H1 (cell line): ENCODE results near the gene HDAC7. TPM values are rescaled to one million over a fixed set of nuclear protein-coding genes. Genes with fewer than 3 reads are reported as not detected.

Source experiments
- CTCF ChIA-PET: fragments of 300-600 bp; sonication (Branson Sonifier 250); formaldehyde crosslinking; loops from one replicate; lab custom pipeline; 2021; ENCODE audit not compliant: partially characterized antibody; lab: Charles Lee
- POLR2A ChIA-PET: fragments of 300-600 bp; sonication (Branson Sonifier 250); formaldehyde crosslinking; loops from one replicate; lab custom pipeline; 2021; ENCODE audit warnings: inconsistent platforms; ENCODE audit not compliant: partially characterized antibody; lab: Charles Lee
- DNase-seq, 2 experiments: peaks; one replicate each; pipeline versions ENCODE4 v3.0.0 to v3.0.0-alpha.2; 2010 to 2022; ENCODE audit warnings: low spot score in 2 of 2, low read depth in 1 of 2, mixed read lengths in 1 of 2
- FAIRE-seq: peaks from 2 replicates; lab custom pipeline; 2011; peaks lifted over from hg19 to GRCh38; lab: Jason Lieb, UNC
- H2AFZ ChIP-seq: 2 replicates; pipeline ENCODE4 v1.8.1; 2012; ENCODE audit warnings: low read length, inconsistent platforms
- H2AK5ac ChIP-seq: 2 replicates; pipeline ENCODE4 v1.6.1; 2013; ENCODE audit warnings: low read depth, low read length
- H2BK120ac ChIP-seq: replicated peaks from 2 replicates; pipeline ENCODE3; 2013; ENCODE audit warnings: low read depth, low read length, inconsistent platforms
- H2BK12ac ChIP-seq: 2 replicates; pipeline ENCODE4 v1.6.1; 2013; ENCODE audit warnings: low read depth, low read length
- H2BK15ac ChIP-seq: 2 replicates; pipeline ENCODE4 v1.6.1; 2013; ENCODE audit warnings: low read length
- H2BK20ac ChIP-seq: 2 replicates; pipeline ENCODE4 v1.6.1; 2013; ENCODE audit warnings: low read length
- H2BK5ac ChIP-seq: 2 replicates; pipeline ENCODE4 v1.6.1; 2013; ENCODE audit warnings: low read depth, low read length
- H3K14ac ChIP-seq: 2 replicates; pipeline ENCODE4 v1.6.1; 2013; ENCODE audit warnings: inconsistent platforms; ENCODE audit not compliant: insufficient read length
- H3K18ac ChIP-seq: 2 replicates; pipeline ENCODE4 v1.6.1; 2013; ENCODE audit warnings: low read length; ENCODE audit errors: extremely low read depth
- H3K23ac ChIP-seq: 2 replicates; pipeline ENCODE4 v1.6.1; 2013; ENCODE audit warnings: inconsistent platforms; ENCODE audit not compliant: insufficient read length
- H3K23me2 ChIP-seq: 2 replicates; pipeline ENCODE4 v1.6.1; 2013; ENCODE audit warnings: low read depth, low read length
- H3K27ac ChIP-seq: 2 replicates; pipeline ENCODE4 v1.6.1; 2011; ENCODE audit warnings: low read depth, low read length, inconsistent platforms
- H3K27me3 ChIP-seq, 4 experiments: replicated peaks in 1 of 4; 1 replicate in 1 of 4; 2 replicates in 3 of 4; pipeline versions ENCODE4 v1.6.1 to v1.8.1; 2011 to 2013; ENCODE audit warnings: low read length in 3 of 4, mild to moderate bottlenecking in 3 of 4, inconsistent platforms in 2 of 4, mixed read lengths in 2 of 4, moderate library complexity in 1 of 4; ENCODE audit not compliant: control insufficient read depth in 3 of 4, insufficient read depth in 3 of 4; ENCODE audit errors: extremely low read depth in 1 of 4
- H3K36me3 ChIP-seq, 4 experiments: 2 replicates each; pipeline versions ENCODE4 v1.6.1 to v1.8.1; 2011 to 2013; ENCODE audit warnings: mild to moderate bottlenecking in 4 of 4, low read length in 3 of 4, moderate library complexity in 2 of 4, control low read depth in 1 of 4, inconsistent platforms in 1 of 4; ENCODE audit not compliant: insufficient read depth in 4 of 4, control insufficient read depth in 2 of 4
- H3K4ac ChIP-seq: replicated peaks from 2 replicates; pipeline ENCODE3; 2013; ENCODE audit warnings: low read length, low read depth, mixed read lengths, inconsistent platforms; ENCODE audit not compliant: insufficient read length
- H3K4me1 ChIP-seq, 4 experiments: replicated peaks in 1 of 4; 1 replicate in 1 of 4; 2 replicates in 3 of 4; pipeline versions ENCODE4 v1.6.1 to v1.8.1; 2011 to 2013; ENCODE audit warnings: low read length in 3 of 4, inconsistent platforms in 2 of 4, mixed read lengths in 1 of 4; ENCODE audit not compliant: insufficient read depth in 4 of 4, control insufficient read depth in 3 of 4
- H3K4me2 ChIP-seq, 2 experiments: 2 replicates each; pipeline versions ENCODE4 v1.6.1 to v1.8.1; 2011 to 2013; ENCODE audit warnings: low read depth in 2 of 2, low read length in 2 of 2, control low read depth in 1 of 2, inconsistent platforms in 1 of 2, mild to moderate bottlenecking in 1 of 2; ENCODE audit not compliant: insufficient read depth in 1 of 2
- H3K4me3 ChIP-seq, 4 experiments: fragments of 200-600, 300-600 bp in 1 of 4; sonication (generic), shearing (Covaris generic), sonication (Bioruptor Twin) in 1 of 4; 2 replicates each; pipeline versions ENCODE4 v1.5.1 to v1.8.1; 2011 to 2016; ENCODE audit warnings: low read length in 4 of 4, low read depth in 3 of 4, control low read depth in 2 of 4, inconsistent platforms in 2 of 4, mild to moderate bottlenecking in 2 of 4, mixed read lengths in 1 of 4, moderate library complexity in 1 of 4; ENCODE audit not compliant: insufficient read depth in 2 of 4; ENCODE audit errors: extremely low read depth in 1 of 4
- H3K56ac ChIP-seq: replicated peaks from 2 replicates; pipeline ENCODE3; 2013; ENCODE audit warnings: low read depth, mild to moderate bottlenecking, mixed read lengths, low read length, inconsistent platforms; ENCODE audit not compliant: insufficient read length
- H3K79me1 ChIP-seq: 2 replicates; pipeline ENCODE4 v1.6.1; 2013; ENCODE audit warnings: low read depth, low read length, control low read depth
- H3K79me2 ChIP-seq, 2 experiments: 2 replicates each; pipeline versions ENCODE4 v1.6.1 to v1.8.1; 2012 to 2013; ENCODE audit warnings: low read length in 2 of 2, mild to moderate bottlenecking in 2 of 2, inconsistent platforms in 1 of 2; ENCODE audit not compliant: insufficient read depth in 2 of 2, control insufficient read depth in 1 of 2
- H3K9ac ChIP-seq, 4 experiments: replicated peaks in 1 of 4; 1 replicate in 1 of 4; 2 replicates in 3 of 4; pipeline versions ENCODE4 v1.6.1 to v1.8.1; 2011 to 2013; ENCODE audit warnings: low read depth in 3 of 4, low read length in 3 of 4, control low read depth in 2 of 4, mild to moderate bottlenecking in 2 of 4, moderate library complexity in 2 of 4, inconsistent platforms in 1 of 4; ENCODE audit errors: extremely low read depth in 1 of 4
- H3K9me3 ChIP-seq, 2 experiments: 2 replicates each; pipeline versions ENCODE4 v1.6.1 to v1.8.1; 2012 to 2013; ENCODE audit warnings: mild to moderate bottlenecking in 2 of 2, moderate library complexity in 2 of 2, control low read depth in 1 of 2, inconsistent platforms in 1 of 2, low read depth in 1 of 2, low read length in 1 of 2, mixed read lengths in 1 of 2; ENCODE audit not compliant: insufficient read depth in 2 of 2
- H4K20me1 ChIP-seq, 2 experiments: replicated peaks in 1 of 2; 2 replicates each; pipeline versions ENCODE3 to v1.8.1; 2011 to 2013; ENCODE audit warnings: inconsistent platforms in 2 of 2, low read length in 2 of 2, mild to moderate bottlenecking in 1 of 2; ENCODE audit not compliant: insufficient read depth in 2 of 2, control insufficient read depth in 1 of 2
- H4K5ac ChIP-seq: 2 replicates; pipeline ENCODE4 v1.6.1; 2013; ENCODE audit warnings: low read length, low read depth, mixed read lengths, inconsistent platforms; ENCODE audit not compliant: insufficient read length
- H4K8ac ChIP-seq: 2 replicates; pipeline ENCODE4 v1.8.0; 2013; ENCODE audit warnings: mild to moderate bottlenecking, moderate library complexity, low read length, inconsistent platforms; ENCODE audit not compliant: insufficient read depth; ENCODE audit errors: extremely low read depth
- H4K91ac ChIP-seq: replicated peaks from 2 replicates; pipeline ENCODE3; 2013; ENCODE audit warnings: low read length, mixed read lengths, inconsistent platforms; ENCODE audit not compliant: insufficient read length
- CBX8 ChIP-seq: fragments of 300-800, 300-1000 bp; sonication (generic); IDR thresholded peaks from 2 replicates; pipeline ENCODE4 v1.7.1; 2016; ENCODE audit warnings: low read depth, low read length, borderline replicate concordance
- HDAC2 ChIP-seq, 2 experiments: fragments of 300-600 bp in 1 of 2; sonication (generic) in 1 of 2; IDR thresholded peaks; 2 replicates each; pipeline ENCODE4 v1.6.1; 2011 to 2012; ENCODE audit warnings: low read depth in 2 of 2, low read length in 2 of 2, mild to moderate bottlenecking in 2 of 2, moderate library complexity in 2 of 2, borderline replicate concordance in 1 of 2, inconsistent platforms in 1 of 2
- JUN ChIP-seq: IDR thresholded peaks from 2 replicates; pipeline ENCODE4 v1.6.1; 2011; ENCODE audit warnings: low read depth, mild to moderate bottlenecking, improper control_type of control experiment, low read length
- JUND ChIP-seq: IDR thresholded peaks from 2 replicates; pipeline ENCODE4 v1.6.1; 2011; ENCODE audit warnings: mild to moderate bottlenecking, improper control_type of control experiment, low read length
- KDM5A ChIP-seq: fragments of 200-600 bp; IDR thresholded peaks from 2 replicates; pipeline ENCODE4 v1.7.1; 2012; ENCODE audit warnings: mild to moderate bottlenecking, low read length, inconsistent platforms, mixed read lengths
- MAFK ChIP-seq: IDR thresholded peaks from 2 replicates; pipeline ENCODE4 v1.6.1; 2012; ENCODE audit warnings: low read depth, mild to moderate bottlenecking, improper control_type of control experiment, low read length
- POU5F1 ChIP-seq: IDR thresholded peaks from 2 replicates; pipeline ENCODE4 v1.6.1; 2011; ENCODE audit warnings: low read depth, mild to moderate bottlenecking, low read length, moderate library complexity
- RAD21 ChIP-seq, 2 experiments: IDR thresholded peaks in 1 of 2; conservative IDR thresholded peaks in 1 of 2; 2 replicates each; pipeline ENCODE4 v1.6.1; 2011; ENCODE audit warnings: low read depth in 2 of 2, low read length in 2 of 2, improper control_type of control experiment in 1 of 2, inconsistent platforms in 1 of 2, mild to moderate bottlenecking in 1 of 2, moderate library complexity in 1 of 2
- SAP30 ChIP-seq: fragments of 300-600 bp; sonication (generic); IDR thresholded peaks from 2 replicates; pipeline ENCODE4 v1.7.1; 2012; ENCODE audit warnings: low read length, moderate library complexity, mild to moderate bottlenecking, inconsistent platforms; ENCODE audit not compliant: insufficient read depth, insufficient replicate concordance
- SIX5 ChIP-seq: IDR thresholded peaks from 2 replicates; pipeline ENCODE4 v1.6.1; 2011; ENCODE audit warnings: mild to moderate bottlenecking, low read depth, low read length
- TAF7 ChIP-seq: optimal IDR thresholded peaks from 2 replicates; pipeline ENCODE3; 2011; ENCODE audit warnings: low read depth, mild to moderate bottlenecking, inconsistent platforms, low read length, moderate library complexity, borderline replicate concordance
- TEAD4 ChIP-seq: IDR thresholded peaks from 2 replicates; pipeline ENCODE4 v1.6.1; 2012; ENCODE audit warnings: low read depth, low read length, inconsistent platforms, mixed read lengths
- ZNF274 ChIP-seq: IDR thresholded peaks from 2 replicates; pipeline ENCODE4 v1.7.0; 2012; ENCODE audit warnings: low read length, borderline replicate concordance; ENCODE audit errors: extremely low read depth
- WGBS, 2 experiments: shearing (Covaris generic) in 1 of 2; methylation state at CpG; one replicate each; pipeline versions ENCODE4 v1.1.6 to v1.1.7; 2013 to 2015; ENCODE audit warnings: low lambda C conversion rate in 2 of 2, mixed read lengths in 2 of 2, inconsistent platforms in 1 of 2, low coverage in 1 of 2, missing lambda C conversion rate in 1 of 2; ENCODE audit not compliant: insufficient replicate concordance in 2 of 2, insufficient coverage in 1 of 2, insufficient read length in 1 of 2; ENCODE audit errors: extremely low coverage in 1 of 2, missing lambda C conversion rate in 1 of 2; 5-methylcytosine and 5-hydroxymethylcytosine counted together
- polyA plus RNA-seq, 7 experiments: library from polyadenylated mRNA; depleted of rRNA in 3 of 7; stranded (reverse) in 5 of 7; unstranded in 2 of 7; fragments of >200 nt in 5 of 7; fragments of 200-250 nt in 2 of 7; gene quantifications; 1 replicate in 5 of 7; 2 replicates in 1 of 7; 4 replicates in 1 of 7; pipeline versions ENCODE4 v1.2.1 to v1.2.3, GENCODE V29; 2011 to 2013; ENCODE audit warnings: missing spikeins in 2 of 7, mixed read lengths in 2 of 7
- total RNA-seq: library from RNA; stranded (reverse); fragmentation: NEBNext Ultra II Directional; extraction: Animal tissue kit (Norgen Biotek cat#: 25700); gene quantifications from 2 replicates; pipeline ENCODE4 v1.2.1, GENCODE V29; 2021

HDAC7 gene
- total and polyA plus RNA-seq, 2 of the 8 experiments (the other 6 are each of a cell fraction or from before 2014, with no cell fraction given), result 25.5 to 84.9 TPM

DNA sequence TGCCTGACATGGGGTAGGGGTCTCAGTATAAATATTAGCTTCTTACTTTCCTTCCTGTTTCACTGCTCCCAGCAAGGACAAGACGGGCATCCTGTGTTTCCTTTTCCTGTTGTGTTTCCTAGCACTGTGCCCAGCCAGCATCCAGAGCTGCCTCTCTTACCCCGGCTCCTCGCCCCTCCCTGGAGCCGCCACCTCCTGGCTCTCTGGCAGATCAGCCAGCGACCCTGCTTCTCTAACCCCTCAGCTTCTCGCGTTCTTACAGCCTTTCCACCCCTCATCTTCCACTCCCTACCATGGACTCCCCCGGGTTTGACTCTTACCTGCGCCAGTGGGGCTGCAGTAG, 17.8 kb downstream of the HDAC7 start:
- H4K91ac ChIP-seq, result no peak overlapping the region
- no peak overlapping the region for H2BK12ac ChIP-seq
- no peak overlapping the region for H2BK15ac ChIP-seq
- no peak overlapping the region for H3K27ac ChIP-seq
- H4K5ac ChIP-seq, result no peak overlapping the region
- H2BK20ac ChIP-seq, result no peak overlapping the region
- H3K9ac ChIP-seq, result no peak overlapping the region
- no peak overlapping the region for H2BK120ac ChIP-seq
- FAIRE-seq (no peak), DNase-seq (no peak)
- H3K79me2 ChIP-seq, result peaks cover 0 to 63% of the 10 kb centered on the region in 2 experiments; a peak in 2 of 4 replicates
- no peak overlapping the region for H3K56ac ChIP-seq
- H3K79me1 ChIP-seq, result peaks cover 3% of the 10 kb centered on the region; the same call in 1 of the 2 replicates
- no peak overlapping the region for H2BK5ac ChIP-seq
- peaks cover 8 to 12% of the 10 kb centered on the region in 2 experiments for H4K20me1 ChIP-seq
- H3K23me2 ChIP-seq, result 0 out of 2 replicates have a peak, but pooled peaks cover 1% of the 10 kb centered on the region
- 72% methylated on average over 9 of the region's 9 CpGs; no CpG with 5 or more reads in 1 of the 2 experiments for WGBS, 2 experiments
- no peak overlapping the region for H2AFZ ChIP-seq
- no peaks in the 10 kb centered on the region for H3K27me3 ChIP-seq
- no peak overlapping the region for H3K4me3 ChIP-seq
- no peak overlapping the region for H2AK5ac ChIP-seq
- H3K4ac ChIP-seq, result no peak overlapping the region
- POLR2A ChIA-PET, result interaction anchor here (0.8 to 29.3 kb wide), 9 partner anchors 9 to 103 kb away, joined by 3 to 480 read pairs (median 4); partner anchors contain the start of gene VDR
- CTCF ChIA-PET, result interaction anchor here (0.6 to 58.8 kb wide), 19 partner anchors 8 to 375 kb away, joined by 3 to 2001 read pairs (median 5); partner anchors contain the start of genes ENDOU, HDAC7 and RAPGEF3
- H3K4me1 ChIP-seq, result peaks cover 0 to 13% (median 4%) of the 10 kb centered on the region in 4 experiments; a peak in 5 of 7 replicates
- H3K4me2 ChIP-seq, result no peak overlapping the region
- H3K23ac ChIP-seq, result no peak overlapping the region
- H3K14ac ChIP-seq, result no peak overlapping the region
- H3K9me3 ChIP-seq, result no peaks in the 10 kb centered on the region
- no peak overlapping the region for H4K8ac ChIP-seq
- peaks cover 0 to 2% (median under 1%) of the 10 kb centered on the region in 4 experiments; a peak in 2 of 8 replicates for H3K36me3 ChIP-seq
- H3K18ac ChIP-seq, result no peak overlapping the region
- TF ChIP-seq HDAC2 (IDR thresholded peaks at IDR 0.05; ENCODE audit: borderline replicate concordance in 1 of 2, low read depth in 2 of 2, low read length in 2 of 2) (no peak), MAFK (no peak), POU5F1 (no peak), TEAD4 (no peak), ZNF274 (no peak), KDM5A (no peak), JUND (no peak), TAF7 (no peak), SAP30 (no peak), JUN (no peak), RAD21 (IDR thresholded peaks at IDR 0.05 in 1 of 2, conservative IDR thresholded peaks at IDR 0.05 in 1 of 2; ENCODE audit: low read depth in 2 of 2, low read length in 2 of 2) (no peak), CBX8 (no peak), SIX5 (no peak)
